ENCODE measurements around the gene ENOSF1. TPM values are rescaled to one million over a fixed set of nuclear protein-coding genes. Genes with fewer than 3 reads are reported as not detected.

Gene ENOSF1
- total RNA-seq, 4 donors from 2014 or later, result 44.5 to 97.3 (median 74.2) TPM

GRCh38 chr18:666628-667027 lies 45.8 kb downstream of the ENOSF1 start:
- DNase-seq, result no peak
- Histone ChIP-seq H3K4me1 (no peaks in the 10 kb centered on the region), H3K27me3 (no peaks in the 10 kb centered on the region), H3K36me3 (peaks cover 0 to 14% (median 5%) of the 10 kb centered on the region in 4 donors), H3K4me3 (no peak overlapping the region), H3K27ac (no peak overlapping the region), H3K9me3 (no peaks in the 10 kb centered on the region)
- intact Hi-C loops (cut with DNase I; ENCODE audit: low total_unique reads) (no loop called here), in situ Hi-C loops (cut with MboI; ENCODE audit: low pct_ligation_motif_present in 1 of 4, low pct_unique_long_range_greater_than_20kb in 1 of 4, low sequenced_read_pairs in 3 of 4) (no loop called here)
- no peak for TF ChIP-seq CTCF (IDR thresholded peaks at IDR 0.05)
- TF ChIP-seq EP300 (IDR thresholded peaks at IDR 0.05; ENCODE audit: low read depth), result no peak
- TF ChIP-seq POLR2AphosphoS5 (IDR thresholded peaks at IDR 0.05), result no peak
- no peak for TF ChIP-seq POLR2A (IDR thresholded peaks at IDR 0.05)
- WGBS, 2 donors (ENCODE audit: low coverage in 1 of 2), result 92 to 100% methylated on average over 3 of the region's 3 CpGs

GRCh38 chr18:666177-666576 lies 46.3 kb downstream of the ENOSF1 start:
- Histone ChIP-seq H3K4me1 (no peaks in the 10 kb centered on the region), H3K27ac (no peak overlapping the region), H3K9me3 (no peaks in the 10 kb centered on the region), H3K4me3 (no peak overlapping the region), H3K36me3 (peaks cover 0 to 11% (median 5%) of the 10 kb centered on the region in 4 donors), H3K27me3 (no peaks in the 10 kb centered on the region)
- DNase-seq, result no peak
- 96% methylated on average over 8 of the region's 8 CpGs; no CpG with 5 or more reads in 1 of the 2 donors for WGBS, 2 donors (ENCODE audit: low coverage in 1 of 2)
- intact Hi-C loops (cut with DNase I; ENCODE audit: low total_unique reads) (no loop called here), in situ Hi-C loops (cut with MboI; ENCODE audit: low pct_ligation_motif_present in 1 of 4, low pct_unique_long_range_greater_than_20kb in 1 of 4, low sequenced_read_pairs in 3 of 4) (no loop called here)
- peak in 2 of 5 experiments; percentile 6 to 9 for TF ChIP-seq CTCF (IDR thresholded peaks at IDR 0.05)
- TF ChIP-seq POLR2A (IDR thresholded peaks at IDR 0.05), result no peak

GRCh38 chr18:662197-662596 lies 50.2 kb downstream of the ENOSF1 start:
- DNase-seq, result no peak
- WGBS, 2 donors (ENCODE audit: low coverage in 1 of 2), result 88 to 97% methylated on average over 3 to 4 of the region's 4 CpGs
- Histone ChIP-seq H3K27ac (no peak overlapping the region), H3K4me1 (peaks cover 0 to 7% (median 4%) of the 10 kb centered on the region in 4 donors), H3K4me3 (no peak overlapping the region), H3K9me3 (no peaks in the 10 kb centered on the region), H3K27me3 (no peaks in the 10 kb centered on the region), H3K36me3 (no peaks in the 10 kb centered on the region)
- intact Hi-C loops (cut with DNase I; ENCODE audit: low total_unique reads), result no loop called here
- TF ChIP-seq EP300 (IDR thresholded peaks at IDR 0.05; ENCODE audit: low read depth) (no peak), POLR2A (IDR thresholded peaks at IDR 0.05) (no peak), CTCF (IDR thresholded peaks at IDR 0.05) (no peak), POLR2AphosphoS5 (IDR thresholded peaks at IDR 0.05) (no peak)
- in situ Hi-C loops (cut with MboI; ENCODE audit: low pct_ligation_motif_present in 1 of 4, low pct_unique_long_range_greater_than_20kb in 1 of 4, low sequenced_read_pairs in 3 of 4), result no loop called here

GRCh38 chr18:659597-659996 lies 52.8 kb downstream of the ENOSF1 start:
- Histone ChIP-seq H3K4me3 (no peak overlapping the region), H3K4me1 (peaks cover 0 to 7% (median 6%) of the 10 kb centered on the region in 4 donors), H3K9me3 (no peaks in the 10 kb centered on the region), H3K36me3 (no peaks in the 10 kb centered on the region), H3K27me3 (no peaks in the 10 kb centered on the region), H3K27ac (no peak overlapping the region)
- in situ Hi-C loops (cut with MboI; ENCODE audit: low pct_ligation_motif_present in 1 of 4, low pct_unique_long_range_greater_than_20kb in 1 of 4, low sequenced_read_pairs in 3 of 4), result no loop called here
- 90 to 92% methylated on average over 4 to 6 of the region's 6 CpGs for WGBS, 2 donors (ENCODE audit: low coverage in 1 of 2)
- intact Hi-C loops (cut with DNase I; ENCODE audit: low total_unique reads), result no loop called here
- TF ChIP-seq POLR2AphosphoS5 (IDR thresholded peaks at IDR 0.05) (no peak), CTCF (IDR thresholded peaks at IDR 0.05) (no peak), POLR2A (IDR thresholded peaks at IDR 0.05) (no peak), EP300 (IDR thresholded peaks at IDR 0.05; ENCODE audit: low read depth) (no peak)
- no peak for DNase-seq

Data from transverse colon (tissue), 4 donors.